Fibroblast of the aortic adventitia (primary cell): ENCODE data around the gene GSG1. TPM values are rescaled to one million over a fixed set of nuclear protein-coding genes. Genes with fewer than 3 reads are reported as not detected.
A peak's percentile ranks its signal among the peaks of the same experiment; 100 is the strongest.

ENCODE experiments used
- DNase-seq: peaks from one replicate; pipeline ENCODE4 v3.0.0-alpha.2; 2010; ENCODE audit warnings: low read depth
- H3K4me3 ChIP-seq: 2 replicates; pipeline ENCODE4 v1.5.1; 2011; ENCODE audit warnings: low read depth, mild to moderate bottlenecking, control low read depth, low read length, moderate library complexity
- total RNA-seq: library from RNA; depleted of rRNA; stranded (reverse); fragments of >200 nt; gene quantifications from 2 replicates; pipeline ENCODE4 v1.2.3, GENCODE V29; 2012; ENCODE audit warnings: low replicate concordance
- TF ChIP-seq, protein P1 (sequence below): IDR thresholded peaks from 2 replicates; pipeline ENCODE4 v1.5.1; 2011; ENCODE audit warnings: mild to moderate bottlenecking, low read length, control low read depth, inconsistent platforms; ENCODE audit not compliant: insufficient read depth

The GSG1 gene
- total RNA-seq, 1 donor: 0.45 TPM

DNA sequence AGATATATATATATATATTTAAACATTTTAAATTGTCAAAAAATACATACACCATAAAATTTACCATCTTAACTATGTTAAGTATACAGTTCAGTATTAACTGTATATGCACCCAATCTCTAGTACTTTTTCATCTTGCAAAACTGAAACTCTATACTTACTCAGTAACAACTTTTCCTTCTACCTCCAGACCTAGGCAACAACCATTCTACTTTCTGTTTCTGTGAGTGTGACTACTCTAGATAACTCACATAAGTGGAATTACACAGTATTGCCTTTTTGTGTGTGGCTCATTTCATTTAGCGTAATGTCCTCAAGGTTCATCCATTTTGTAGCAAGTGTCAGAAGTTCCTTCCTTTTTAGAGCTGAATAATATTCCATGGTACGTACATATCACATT, 51.0 kb downstream of the GSG1 start:
- TF ChIP-seq, protein P1, sequence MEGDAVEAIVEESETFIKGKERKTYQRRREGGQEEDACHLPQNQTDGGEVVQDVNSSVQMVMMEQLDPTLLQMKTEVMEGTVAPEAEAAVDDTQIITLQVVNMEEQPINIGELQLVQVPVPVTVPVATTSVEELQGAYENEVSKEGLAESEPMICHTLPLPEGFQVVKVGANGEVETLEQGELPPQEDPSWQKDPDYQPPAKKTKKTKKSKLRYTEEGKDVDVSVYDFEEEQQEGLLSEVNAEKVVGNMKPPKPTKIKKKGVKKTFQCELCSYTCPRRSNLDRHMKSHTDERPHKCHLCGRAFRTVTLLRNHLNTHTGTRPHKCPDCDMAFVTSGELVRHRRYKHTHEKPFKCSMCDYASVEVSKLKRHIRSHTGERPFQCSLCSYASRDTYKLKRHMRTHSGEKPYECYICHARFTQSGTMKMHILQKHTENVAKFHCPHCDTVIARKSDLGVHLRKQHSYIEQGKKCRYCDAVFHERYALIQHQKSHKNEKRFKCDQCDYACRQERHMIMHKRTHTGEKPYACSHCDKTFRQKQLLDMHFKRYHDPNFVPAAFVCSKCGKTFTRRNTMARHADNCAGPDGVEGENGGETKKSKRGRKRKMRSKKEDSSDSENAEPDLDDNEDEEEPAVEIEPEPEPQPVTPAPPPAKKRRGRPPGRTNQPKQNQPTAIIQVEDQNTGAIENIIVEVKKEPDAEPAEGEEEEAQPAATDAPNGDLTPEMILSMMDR: no peak
- DNase-seq: no peak
- H3K4me3 ChIP-seq: no peak overlapping the region

DNA sequence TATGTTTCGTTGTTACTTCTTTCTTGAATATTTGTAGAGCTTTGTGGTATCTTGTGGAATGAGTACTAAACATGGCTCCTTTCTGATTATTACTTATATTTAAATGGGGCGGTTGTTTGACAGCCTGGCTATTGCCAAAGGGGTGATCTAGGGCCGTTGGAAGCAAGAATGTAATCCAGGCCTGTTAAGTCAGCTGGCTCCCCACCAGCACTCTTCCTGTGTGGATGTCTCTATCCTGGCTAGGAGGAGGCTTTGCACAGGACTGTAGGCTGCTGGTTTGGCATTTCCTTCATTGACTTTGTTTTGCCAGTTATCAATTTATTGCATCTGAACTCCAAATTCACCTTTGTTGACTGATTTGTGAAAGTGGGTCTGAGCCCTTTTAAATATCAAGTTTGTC, 53.7 kb downstream of the GSG1 start:
- TF ChIP-seq, protein P1: no peak
- peak; percentile 65 for DNase-seq

DNA sequence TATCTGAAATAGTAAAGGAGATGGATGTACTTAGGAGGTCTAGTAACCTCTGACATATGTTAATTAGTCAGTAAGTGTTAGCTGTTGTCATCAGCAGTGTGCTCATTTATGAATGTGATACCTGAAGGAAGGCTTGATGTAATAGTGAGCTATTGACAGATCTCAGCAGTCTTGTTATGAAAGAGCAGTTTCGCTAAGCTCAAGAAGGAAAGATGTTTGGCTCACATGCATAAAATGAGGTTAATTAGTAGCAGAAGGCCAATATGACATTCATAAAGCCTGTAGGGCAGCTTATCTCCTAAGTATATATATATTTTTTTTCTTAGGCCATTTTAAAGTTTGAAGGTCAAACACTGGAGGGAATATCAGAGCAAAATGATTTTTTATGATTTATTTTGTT, 56.5 kb downstream of the GSG1 start:
- DNase-seq: no peak
- no peak overlapping the region for H3K4me3 ChIP-seq
- TF ChIP-seq, protein P1: no peak

More for the DNA sequence above, 53.7 kb downstream of the GSG1 start:
- H3K4me3 ChIP-seq: no peak overlapping the region

DNA sequence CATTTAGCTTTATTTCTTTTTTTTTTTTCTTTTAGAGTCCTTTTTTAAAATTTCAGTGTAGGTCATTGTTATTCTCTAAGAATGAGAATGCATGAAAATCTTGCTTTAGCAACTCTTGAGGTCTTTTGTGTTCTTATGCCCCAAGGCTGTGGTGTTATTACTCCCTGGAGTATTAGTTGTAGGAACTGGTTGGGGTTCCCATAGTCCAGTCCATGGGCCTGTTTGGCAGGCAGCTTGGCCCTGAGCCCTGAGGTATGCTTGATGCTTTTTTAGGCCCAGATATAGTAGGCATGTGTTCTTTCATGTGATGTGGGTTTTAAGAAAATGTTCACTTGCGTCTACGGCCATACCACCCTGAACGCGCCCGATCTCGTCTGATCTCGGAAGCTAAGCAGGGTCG, 57.7 kb downstream of the GSG1 start:
- H3K4me3 ChIP-seq: no peak overlapping the region
- DNase-seq: no peak
- TF ChIP-seq, protein P1: no peak

DNA sequence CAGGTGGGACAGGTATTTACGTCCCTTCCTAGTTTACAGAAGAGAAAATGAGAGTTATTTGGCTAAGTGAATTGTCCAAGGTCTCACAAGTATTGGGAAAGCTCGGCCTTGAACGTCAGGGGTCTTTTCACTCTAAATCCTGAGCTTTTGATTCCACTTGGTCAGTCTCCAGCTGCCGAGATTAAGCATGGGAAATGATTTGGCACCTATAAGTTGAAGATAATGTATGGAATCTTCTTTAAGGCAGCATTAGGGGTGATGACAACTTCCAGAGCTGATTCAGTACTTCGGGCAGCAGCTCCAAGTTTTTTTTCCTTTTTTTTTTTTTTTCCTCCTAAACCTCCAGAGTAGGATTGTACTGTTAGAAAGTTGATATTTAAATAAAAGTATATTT, 58.6 kb downstream of the GSG1 start:
- DNase-seq: peak; percentile 22
- TF ChIP-seq, protein P1: no peak
- peak overlapping the region; percentile 92 for H3K4me3 ChIP-seq

DNA sequence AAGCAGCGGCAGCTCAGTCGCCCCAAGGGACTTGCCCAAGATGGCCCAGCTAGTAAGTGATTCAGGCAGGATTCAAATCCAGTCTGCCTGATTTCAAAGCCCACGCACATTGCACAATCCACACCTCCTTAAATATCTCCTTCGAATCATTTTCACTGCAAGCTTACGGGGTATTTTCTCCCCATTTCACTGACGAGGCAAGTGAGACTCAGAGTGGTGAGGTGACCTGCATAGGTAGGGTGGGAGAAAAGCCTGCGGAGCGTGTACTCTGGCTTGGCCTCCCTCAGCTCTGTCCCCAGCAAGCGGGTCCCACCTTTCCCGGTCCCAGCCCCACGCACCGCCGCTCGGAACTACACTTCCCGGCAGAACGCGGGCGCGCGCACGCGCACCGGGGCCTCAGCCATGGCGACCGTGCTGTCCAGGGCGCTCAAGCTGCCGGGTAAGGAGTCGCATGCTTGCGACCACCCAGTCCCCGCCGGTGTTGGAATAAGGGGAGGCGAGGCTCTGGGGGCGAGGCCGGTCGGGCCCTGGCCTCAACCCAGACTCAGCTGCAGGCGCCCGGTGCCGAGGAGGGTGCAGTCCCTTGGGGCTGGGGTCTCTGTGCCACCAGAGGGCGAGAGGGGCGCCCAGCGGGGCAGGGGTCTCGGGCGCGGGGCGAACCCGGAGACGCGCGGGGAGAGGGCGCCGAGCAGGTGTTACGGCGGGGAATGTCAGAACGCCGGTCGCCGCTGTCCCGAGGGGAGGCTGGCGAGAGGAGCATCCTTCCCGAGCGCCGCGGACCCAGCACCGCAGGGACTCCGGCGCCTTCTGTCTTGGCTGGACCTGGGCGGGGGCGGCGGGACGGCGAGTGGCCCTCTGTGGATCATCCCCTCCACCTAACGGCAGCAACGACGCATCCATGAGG, 59.2 kb downstream of the GSG1 start, which contains the start of gene FAM234B:
Gene FAM234B (plus strand): TSS at position 380 of the 904 bp plus-strand sequence. CDS start 23 bp downstream, at position 403.
- peak within 1 kb of the TSS; percentile 92 for H3K4me3 ChIP-seq
- TF ChIP-seq, protein P1: peak; percentile 1
- DNase-seq: peak; percentile 66
